ENCODE results near the gene ERICH6. TPM values are rescaled to one million over a fixed set of nuclear protein-coding genes. Genes with fewer than 3 reads are reported as not detected.

ERICH6 gene
- total and polyA plus RNA-seq, 8 donors, result 0.37 TPM; not detected in 7

- H3K27ac ChIP-seq, result no peak overlapping the region
- intact Hi-C loops (cut with DNase I; ENCODE audit: low total_unique reads), result no loop called here
- no peaks in the 10 kb centered on the region for H3K9me3 ChIP-seq
- TF ChIP-seq CTCF (IDR thresholded peaks at IDR 0.05) (no peak), POLR2A (IDR thresholded peaks at IDR 0.05) (no peak), EP300 (IDR thresholded peaks at IDR 0.05) (no peak), POLR2AphosphoS5 (IDR thresholded peaks at IDR 0.05) (no peak)
- H3K4me1 ChIP-seq, result peaks cover 4 to 69% (median 53%) of the 10 kb centered on the region in 4 donors
- no peak overlapping the region for H3K4me3 ChIP-seq
- WGBS, 5 donors, result 98% methylated on average over 25 to 34 of the region's 34 CpGs
- DNase-seq, result no peak
- peaks cover 8 to 12% (median 10%) of the 10 kb centered on the region in 4 donors for H3K36me3 ChIP-seq
- H3K27me3 ChIP-seq, result no peaks in the 10 kb centered on the region
Measured at GRCh38 chr3:150611666-150612065, 92.1 kb downstream of the ERICH6 start.

- intact Hi-C loops (cut with DNase I; ENCODE audit: low total_unique reads), result no loop called here
- H3K27ac ChIP-seq, result no peak overlapping the region
Measured at GRCh38 chr3:150610785-150611184, 92.9 kb downstream of the ERICH6 start.

GRCh38 chr3:150609988-150610387 is 93.7 kb downstream of the ERICH6 start:
- Histone ChIP-seq H3K4me1 (peaks cover 20 to 85% (median 69%) of the 10 kb centered on the region in 4 donors), H3K4me3 (no peak overlapping the region), H3K36me3 (peaks cover 8 to 16% (median 10%) of the 10 kb centered on the region in 4 donors), H3K27me3 (no peaks in the 10 kb centered on the region), H3K27ac (no peak overlapping the region), H3K9me3 (no peaks in the 10 kb centered on the region)
- no peak for DNase-seq
- WGBS, 5 donors, result 0 to 2% (median 0%) methylated on average over 1 of the region's 1 CpG
- TF ChIP-seq POLR2AphosphoS5 (IDR thresholded peaks at IDR 0.05), result no peak
- no peak for TF ChIP-seq EP300 (IDR thresholded peaks at IDR 0.05)
- no peak for TF ChIP-seq CTCF (IDR thresholded peaks at IDR 0.05)
- no peak for TF ChIP-seq POLR2A (IDR thresholded peaks at IDR 0.05)
- intact Hi-C loops (cut with DNase I; ENCODE audit: low total_unique reads), result no loop called here

More at GRCh38 chr3:150610785-150611184, 92.9 kb downstream of the ERICH6 start:
- peaks cover 8 to 16% (median 10%) of the 10 kb centered on the region in 4 donors for H3K36me3 ChIP-seq
- no peak overlapping the region for H3K4me3 ChIP-seq
- TF ChIP-seq POLR2AphosphoS5 (IDR thresholded peaks at IDR 0.05) (no peak), EP300 (IDR thresholded peaks at IDR 0.05) (no peak), CTCF (IDR thresholded peaks at IDR 0.05) (no peak), POLR2A (IDR thresholded peaks at IDR 0.05) (no peak)
- DNase-seq, result no peak
- peaks cover 13 to 77% (median 62%) of the 10 kb centered on the region in 4 donors for H3K4me1 ChIP-seq
- no peaks in the 10 kb centered on the region for H3K9me3 ChIP-seq
- 17 to 77% (median 50%) methylated on average over 1 of the region's 1 CpG for WGBS, 5 donors
- H3K27me3 ChIP-seq, result no peaks in the 10 kb centered on the region

Other genes starting within 250 kb of the ERICH6 start
- gene SERP1, start 157.4 kb downstream of the ERICH6 start, total RNA-seq, result 100 to 1,000 TPM in 4 of 5 donors, 10 to 100 TPM in 1; 96.9 to 446 (median 163) TPM
- gene SERP1, start 157.4 kb downstream of the ERICH6 start, polyA plus RNA-seq, result 100 to 1,000 TPM in 1 of 3 donors, 10 to 100 TPM in 2; 93.5 to 225 (median 99.6) TPM
- gene EIF2A, start 157.1 kb downstream of the ERICH6 start, total RNA-seq, result 100 to 1,000 TPM in 3 of 5 donors, 10 to 100 TPM in 2; 21.4 to 690 (median 203) TPM
- gene EIF2A, start 157.1 kb downstream of the ERICH6 start, polyA plus RNA-seq, result 100 to 1,000 TPM in 1 of 3 donors, 10 to 100 TPM in 2; 73.8 to 169 (median 79.2) TPM
- gene SELENOT, start 100.6 kb downstream of the ERICH6 start, total RNA-seq, result 100 to 1,000 TPM in 2 of 5 donors, 10 to 100 TPM in 3; 49.7 to 324 (median 63.1) TPM
- 10 to 100 TPM; 41.5 to 50.0 (median 41.7) TPM for gene SELENOT, start 100.6 kb downstream of the ERICH6 start, polyA plus RNA-seq
- gene SIAH2, start 59.2 kb upstream of the ERICH6 start, total RNA-seq, result 10 to 100 TPM; 13.8 to 36.6 (median 26.6) TPM
- 10 to 100 TPM; 14.9 to 18.6 (median 17.2) TPM for gene SIAH2, start 59.2 kb upstream of the ERICH6 start, polyA plus RNA-seq
- not detected for gene MINDY4B, start 201.5 kb upstream of the ERICH6 start, total RNA-seq
- gene MINDY4B, start 201.5 kb upstream of the ERICH6 start, polyA plus RNA-seq, result not detected

Data from stomach (tissue), 9 donors.